IPS-NIHi7 (cell line): Measurements from ENCODE around the gene OTC.

Experiments used
- DNase-seq: peaks from one replicate; pipeline ENCODE4 v3.0.0; 2012; ENCODE audit warnings: mixed read lengths; ENCODE audit errors: extremely low spot score

Gene OTC

GRCh38 chrX:38468563-38469157 lies 116.3 kb downstream of the OTC start:
- DNase-seq, result no peak
